Neural crest cell (in vitro differentiated cells): ENCODE measurements around the gene PSENEN. TPM values are rescaled to one million over a fixed set of nuclear protein-coding genes. Genes with fewer than 3 reads are reported as not detected.
A peak's percentile ranks its signal among the peaks of the same experiment; 100 is the strongest.

Experiments used
- DNase-seq: peaks from one replicate; pipeline ENCODE4 v3.0.0; 2021; ENCODE audit warnings: low read depth, mixed read lengths, low spot score
- H3K27ac Mint-ChIP-seq: one replicate; pipeline ENCODE4 v1.8.0; 2021; ENCODE audit warnings: mild to moderate bottlenecking, mixed read lengths; ENCODE audit not compliant: unreplicated experiment
- H3K27me3 Mint-ChIP-seq: 2 replicates; pipeline ENCODE4 v1.8.0; 2021; ENCODE audit warnings: low read depth, mild to moderate bottlenecking, mixed read lengths
- H3K36me3 Mint-ChIP-seq: 2 replicates; pipeline ENCODE4 v1.8.0; 2021; ENCODE audit warnings: low read depth, mild to moderate bottlenecking, mixed read lengths
- H3K4me1 Mint-ChIP-seq: 2 replicates; pipeline ENCODE4 v1.8.0; 2021; ENCODE audit warnings: mixed read lengths
- H3K4me3 Mint-ChIP-seq: one replicate; pipeline ENCODE4 v1.8.0; 2021; ENCODE audit warnings: mild to moderate bottlenecking, mixed read lengths
- H3K9me3 Mint-ChIP-seq: 2 replicates; pipeline ENCODE4 v1.8.0; 2021; ENCODE audit warnings: mixed read lengths
- total RNA-seq: library from RNA; stranded (reverse); gene quantifications from 2 replicates; pipeline ENCODE4 v1.2.1, GENCODE V29; 2021
- TF ChIP-seq, protein P1 (sequence below): fragments of 200-600 bp; sonication (generic); conservative IDR thresholded peaks from 2 replicates; pipeline ENCODE4 v1.5.0; 2021; ENCODE audit warnings: antibody characterized with exemption, mild to moderate bottlenecking

Gene PSENEN
- total RNA-seq, 1 donor from 2014 or later, result 67.3 TPM

DNA sequence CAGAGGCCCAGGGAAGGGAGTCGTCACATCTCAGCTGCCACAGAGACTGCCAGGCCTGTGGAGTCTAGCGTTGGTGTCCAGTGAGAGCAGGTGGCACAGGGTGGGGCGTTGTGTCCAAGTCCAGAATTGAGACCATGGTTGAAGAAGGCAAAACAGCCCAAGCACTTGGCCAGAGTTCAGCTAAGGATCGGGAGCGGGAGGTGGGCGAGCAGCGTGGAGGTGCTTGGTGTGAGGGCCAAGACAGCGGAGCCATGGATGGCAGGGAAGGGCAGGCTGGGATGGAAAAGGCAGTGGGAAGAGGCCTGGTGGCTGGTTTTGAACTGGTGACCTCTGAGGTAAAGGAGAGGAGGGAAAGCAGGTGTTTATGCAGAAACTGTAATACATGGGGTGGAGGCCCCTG, 11.2 kb upstream of the PSENEN start:
- Mint-ChIP-seq H3K9me3 (no peaks in the 10 kb centered on the region), H3K36me3 (peaks cover 13% of the 10 kb centered on the region), H3K4me3 (peak overlapping the region; percentile 3), H3K4me1 (no peaks in the 10 kb centered on the region), H3K27me3 (no peaks in the 10 kb centered on the region), H3K27ac (no peak overlapping the region)
- DNase-seq, result no peak
- TF ChIP-seq, protein P1, sequence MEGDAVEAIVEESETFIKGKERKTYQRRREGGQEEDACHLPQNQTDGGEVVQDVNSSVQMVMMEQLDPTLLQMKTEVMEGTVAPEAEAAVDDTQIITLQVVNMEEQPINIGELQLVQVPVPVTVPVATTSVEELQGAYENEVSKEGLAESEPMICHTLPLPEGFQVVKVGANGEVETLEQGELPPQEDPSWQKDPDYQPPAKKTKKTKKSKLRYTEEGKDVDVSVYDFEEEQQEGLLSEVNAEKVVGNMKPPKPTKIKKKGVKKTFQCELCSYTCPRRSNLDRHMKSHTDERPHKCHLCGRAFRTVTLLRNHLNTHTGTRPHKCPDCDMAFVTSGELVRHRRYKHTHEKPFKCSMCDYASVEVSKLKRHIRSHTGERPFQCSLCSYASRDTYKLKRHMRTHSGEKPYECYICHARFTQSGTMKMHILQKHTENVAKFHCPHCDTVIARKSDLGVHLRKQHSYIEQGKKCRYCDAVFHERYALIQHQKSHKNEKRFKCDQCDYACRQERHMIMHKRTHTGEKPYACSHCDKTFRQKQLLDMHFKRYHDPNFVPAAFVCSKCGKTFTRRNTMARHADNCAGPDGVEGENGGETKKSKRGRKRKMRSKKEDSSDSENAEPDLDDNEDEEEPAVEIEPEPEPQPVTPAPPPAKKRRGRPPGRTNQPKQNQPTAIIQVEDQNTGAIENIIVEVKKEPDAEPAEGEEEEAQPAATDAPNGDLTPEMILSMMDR, result no peak

DNA sequence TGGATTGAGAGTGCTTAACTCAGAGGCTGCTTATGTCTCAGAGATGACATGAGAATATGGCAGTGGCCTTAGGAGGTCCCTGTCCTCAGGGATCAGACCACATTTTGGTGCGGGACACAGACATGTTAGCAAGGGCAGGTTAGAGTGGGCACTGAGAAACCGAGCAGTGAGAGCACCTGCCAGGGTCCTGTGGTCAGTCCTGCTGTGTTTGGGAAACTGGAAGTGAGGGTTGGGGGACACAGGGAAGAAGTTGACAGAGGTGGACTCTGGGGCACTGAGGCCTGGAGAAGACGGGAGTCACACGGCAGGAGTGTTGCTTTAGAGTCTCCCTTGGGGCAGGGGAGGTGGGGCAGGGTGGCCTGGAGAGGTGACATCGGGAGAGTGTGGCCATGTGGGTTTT, 10.6 kb upstream of the PSENEN start:
- no peak for DNase-seq
- peaks cover 13% of the 10 kb centered on the region for H3K36me3 Mint-ChIP-seq
- no peaks in the 10 kb centered on the region for H3K9me3 Mint-ChIP-seq
- H3K27ac Mint-ChIP-seq, result no peak overlapping the region
- peak overlapping the region; percentile 44 for H3K4me3 Mint-ChIP-seq
- TF ChIP-seq, protein P1, result no peak
- H3K4me1 Mint-ChIP-seq, result no peaks in the 10 kb centered on the region
- no peaks in the 10 kb centered on the region for H3K27me3 Mint-ChIP-seq

DNA sequence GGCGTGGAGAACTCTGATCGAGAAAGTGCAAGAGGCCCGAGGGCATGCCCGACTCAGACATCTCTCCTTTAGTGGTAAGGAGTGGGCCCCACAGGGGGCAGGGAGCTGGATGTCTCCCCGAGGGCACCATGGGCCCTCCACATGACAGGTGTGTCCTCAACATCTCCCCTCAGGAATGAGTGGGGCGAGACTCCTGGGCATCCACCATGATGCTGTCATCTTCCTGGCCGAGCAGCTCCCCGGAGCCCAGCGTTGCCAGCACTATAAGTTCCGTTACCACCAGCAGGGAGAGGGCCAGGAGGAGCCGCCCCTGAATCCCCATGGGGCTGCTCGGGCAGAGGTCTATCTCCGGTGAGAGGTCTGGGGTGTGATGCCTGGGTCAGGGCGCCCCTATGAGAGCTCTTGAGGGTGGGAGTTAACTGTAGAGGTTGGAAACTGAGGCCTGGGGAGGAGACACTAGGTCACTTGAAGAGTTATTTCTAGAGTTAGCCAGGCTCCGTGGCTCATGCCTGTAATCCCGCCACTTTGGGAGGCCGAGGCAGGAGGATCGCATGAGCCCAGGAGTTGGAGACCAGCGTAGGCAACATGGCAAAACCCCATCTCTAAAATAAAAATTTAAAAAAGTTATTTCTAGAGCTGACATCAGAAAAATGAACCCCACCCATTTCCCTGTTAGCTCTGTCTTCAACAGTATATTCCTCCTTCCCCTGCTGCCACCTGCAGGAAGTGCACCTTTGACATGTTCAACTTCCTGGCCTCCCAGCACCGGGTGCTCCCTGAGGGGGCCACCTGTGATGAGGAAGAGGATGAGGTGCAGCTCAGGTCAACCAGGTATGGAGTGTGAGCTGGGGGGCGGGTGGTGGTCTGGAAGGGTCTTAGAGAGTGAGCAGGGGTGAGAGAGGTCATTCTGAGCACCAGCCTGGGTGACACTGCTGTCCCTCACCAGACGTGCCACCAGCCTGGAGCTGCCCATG, 8.3 kb upstream of the PSENEN start:
- H3K4me1 Mint-ChIP-seq, result peaks cover 11% of the 10 kb centered on the region
- TF ChIP-seq, protein P1, result peak; percentile 34
- H3K4me3 Mint-ChIP-seq, result peak overlapping the region; percentile 61
- H3K27me3 Mint-ChIP-seq, result peaks cover 4% of the 10 kb centered on the region
- no peaks in the 10 kb centered on the region for H3K9me3 Mint-ChIP-seq
- DNase-seq, result no peak
- no peak overlapping the region for H3K27ac Mint-ChIP-seq
- peaks cover 9% of the 10 kb centered on the region for H3K36me3 Mint-ChIP-seq

DNA sequence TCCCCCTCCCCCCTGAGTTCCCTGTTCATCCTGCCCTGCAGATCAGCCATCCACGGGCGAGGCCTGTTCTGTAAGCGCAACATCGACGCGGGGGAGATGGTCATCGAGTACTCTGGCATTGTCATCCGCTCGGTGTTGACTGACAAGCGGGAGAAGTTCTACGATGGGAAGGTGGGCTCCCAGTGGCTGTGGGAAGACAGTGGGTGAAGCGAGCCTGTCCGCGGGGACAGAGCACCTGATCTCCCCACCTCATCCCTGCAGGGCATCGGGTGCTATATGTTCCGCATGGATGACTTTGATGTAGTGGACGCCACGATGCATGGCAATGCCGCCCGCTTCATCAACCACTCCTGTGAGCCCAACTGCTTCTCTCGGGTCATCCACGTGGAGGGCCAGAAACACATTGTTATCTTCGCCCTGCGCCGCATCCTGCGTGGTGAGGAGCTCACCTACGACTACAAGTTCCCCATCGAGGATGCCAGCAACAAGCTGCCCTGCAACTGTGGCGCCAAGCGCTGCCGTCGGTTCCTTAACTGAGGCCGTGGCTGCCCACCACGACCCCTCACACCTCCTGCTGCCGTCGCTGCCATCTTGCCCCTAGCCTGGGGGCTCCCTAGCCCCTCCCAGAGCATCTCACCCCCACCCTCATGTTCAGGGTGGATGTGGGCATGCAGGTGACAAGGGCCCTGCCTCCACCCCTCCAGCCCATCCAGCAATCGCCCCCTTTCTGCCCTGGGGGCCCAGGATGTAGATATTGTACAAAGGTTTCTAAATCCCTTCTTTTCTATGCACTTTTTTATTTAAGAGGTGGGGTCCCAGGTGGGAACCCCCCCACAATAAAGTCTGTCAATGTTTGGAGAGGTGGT, 7.2 kb upstream of the PSENEN start:
- Mint-ChIP-seq H3K4me3 (peak overlapping the region; percentile 89), H3K36me3 (peaks cover 10% of the 10 kb centered on the region), H3K4me1 (peaks cover 15% of the 10 kb centered on the region), H3K27me3 (peaks cover 4% of the 10 kb centered on the region), H3K27ac (no peak overlapping the region), H3K9me3 (no peaks in the 10 kb centered on the region)
- TF ChIP-seq, protein P1, result no peak
- no peak for DNase-seq

DNA sequence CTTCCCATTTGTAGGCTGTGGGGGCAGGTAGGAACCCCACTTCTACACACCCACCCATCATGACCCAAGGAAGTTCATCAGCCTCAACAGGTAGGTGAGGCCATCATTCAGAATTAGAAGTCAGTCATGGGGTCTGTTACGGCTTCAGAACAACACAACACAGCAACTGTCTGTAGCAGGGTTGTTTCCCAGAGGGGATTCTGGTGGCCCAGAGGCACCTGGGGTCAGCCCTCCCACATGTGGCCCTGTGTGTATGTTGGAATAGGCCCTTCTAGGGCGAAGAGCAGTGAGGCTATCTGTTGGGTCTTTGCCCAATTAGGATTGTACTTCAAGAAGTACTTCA, 6.6 kb upstream of the PSENEN start:
- H3K4me3 Mint-ChIP-seq, result peak overlapping the region; percentile 89
- no peak for DNase-seq
- TF ChIP-seq, protein P1, result no peak
- no peaks in the 10 kb centered on the region for H3K9me3 Mint-ChIP-seq
- H3K36me3 Mint-ChIP-seq, result peaks cover 10% of the 10 kb centered on the region
- no peak overlapping the region for H3K27ac Mint-ChIP-seq
- peaks cover 4% of the 10 kb centered on the region for H3K27me3 Mint-ChIP-seq
- peaks cover 15% of the 10 kb centered on the region for H3K4me1 Mint-ChIP-seq
